Stimulated activated CD8-positive, alpha-beta memory T cell treated with anti-CD3 and anti-CD28 coated beads, Interleukin-4, amount 100 ng/mL, for 48 hours (primary cell): ENCODE results near the gene PHLDB3.
"Not testable (repeated sequence)": the region's sequence is repeated elsewhere in the genome, so short reads cannot be mapped to it uniquely, and the experiment has no call there.

Source experiments
- DNase-seq: peaks from one replicate; pipeline ENCODE4 v3.0.0-alpha.2; 2020

PHLDB3 gene

GRCh38 chr19:43504426-43505185 lies at the start of gene PHLDB3:
PHLDB3 (minus strand) TSS chr19:43504746; CDS start chr19:43504118, 628 bp downstream.
- DNase-seq = peak; percentile 68

DNA sequence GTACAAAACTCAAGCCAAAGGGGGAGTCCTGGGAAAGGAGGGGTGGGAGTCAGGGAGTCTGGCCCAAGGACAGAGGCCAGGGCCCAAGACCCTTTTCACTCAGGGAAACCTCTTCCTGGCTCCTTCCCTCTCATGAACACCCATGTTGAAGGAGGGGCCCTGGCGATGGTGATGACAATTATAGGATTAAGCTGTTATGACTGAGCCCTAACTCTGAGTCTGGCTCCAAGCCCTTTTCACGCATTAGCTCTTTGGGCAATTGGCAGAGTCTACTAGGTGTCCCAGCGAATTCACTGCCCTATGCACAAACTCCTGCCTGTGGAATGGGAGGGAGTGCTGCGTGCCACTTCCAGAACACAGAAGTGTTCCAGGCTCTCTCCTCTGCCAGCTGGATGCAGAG lies 49.1 kb upstream of the PHLDB3 start:
- no peak for DNase-seq

DNA sequence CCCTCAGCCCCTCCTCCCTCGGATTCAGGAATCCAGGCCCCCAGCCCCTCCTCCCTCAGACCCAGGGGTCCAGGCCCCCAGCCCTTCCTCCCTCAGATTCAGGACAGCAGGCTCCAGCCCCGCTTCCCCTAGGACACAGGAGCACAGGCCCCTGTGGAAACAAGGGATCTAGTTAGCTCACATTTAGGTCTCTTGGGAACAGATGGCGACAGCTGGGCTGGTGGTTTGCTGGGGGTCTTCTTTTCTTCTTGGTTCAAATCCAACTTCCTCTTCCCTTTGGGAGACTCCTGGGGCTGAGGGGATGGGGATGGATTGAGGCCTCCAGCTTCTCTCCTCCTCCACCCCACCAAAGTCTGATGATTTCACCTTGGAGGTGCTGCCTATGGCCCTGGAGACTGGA lies 48.1 kb upstream of the PHLDB3 start:
- DNase-seq = no peak

DNA sequence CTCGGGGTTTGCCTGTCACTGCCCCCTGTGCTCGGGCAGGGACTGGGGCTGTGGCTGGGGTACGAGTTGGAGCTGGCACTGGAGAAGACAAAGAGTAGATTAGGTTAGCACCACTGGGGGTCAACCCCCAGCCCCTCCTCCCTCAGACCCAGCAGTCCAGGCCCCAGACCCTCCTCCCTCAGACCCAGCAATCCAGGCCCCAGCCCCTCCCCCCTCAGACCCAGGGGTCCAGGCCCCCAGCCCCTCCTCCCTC lies 47.6 kb upstream of the PHLDB3 start:
- DNase-seq = no peak

DNA sequence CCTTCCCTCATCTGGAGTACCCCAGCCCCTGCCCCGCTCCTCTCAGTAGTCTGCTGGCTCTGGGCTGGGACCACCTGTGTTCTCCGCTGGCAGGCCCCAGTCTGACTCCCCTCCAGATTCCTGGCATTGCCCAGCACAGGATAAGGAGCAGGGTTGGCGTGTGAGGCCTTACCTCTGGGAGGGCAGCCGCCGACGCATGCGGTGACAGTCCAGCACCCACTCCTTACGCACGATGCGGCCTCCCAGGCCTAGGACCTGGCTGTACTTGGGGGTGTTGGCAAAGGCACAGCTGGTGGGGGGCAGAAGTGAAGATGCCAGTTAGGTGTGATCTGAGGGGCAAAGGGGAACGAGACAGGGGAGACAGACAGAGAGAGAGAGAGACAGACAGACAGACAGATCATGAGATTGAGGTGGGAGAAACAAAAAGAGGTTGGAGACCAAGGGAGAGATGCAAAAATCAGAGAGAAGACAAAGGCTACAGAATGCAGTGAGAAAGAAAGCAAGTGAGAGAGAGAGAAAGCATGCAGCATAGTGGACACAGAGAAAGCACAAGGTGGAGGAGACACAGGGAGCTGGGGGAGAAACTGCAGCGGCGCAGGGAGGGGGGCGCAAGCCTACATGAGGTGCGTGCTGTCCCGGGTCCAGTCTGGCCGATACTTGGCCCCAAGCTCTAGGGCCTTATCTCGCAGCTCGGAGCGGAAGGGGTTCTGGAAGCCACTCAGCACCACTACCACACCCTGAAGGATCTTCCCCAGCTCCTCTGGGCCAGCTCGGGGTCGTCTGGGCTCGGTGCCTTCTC lies 47.1 kb upstream of the PHLDB3 start:
- DNase-seq = no peak

GRCh38 chr19:43548706-43549105 lies 44.2 kb upstream of the PHLDB3 start:
- DNase-seq = no peak

GRCh38 chr19:43547926-43548325 lies 43.4 kb upstream of the PHLDB3 start:
- not testable (repeated sequence) for DNase-seq

DNA sequence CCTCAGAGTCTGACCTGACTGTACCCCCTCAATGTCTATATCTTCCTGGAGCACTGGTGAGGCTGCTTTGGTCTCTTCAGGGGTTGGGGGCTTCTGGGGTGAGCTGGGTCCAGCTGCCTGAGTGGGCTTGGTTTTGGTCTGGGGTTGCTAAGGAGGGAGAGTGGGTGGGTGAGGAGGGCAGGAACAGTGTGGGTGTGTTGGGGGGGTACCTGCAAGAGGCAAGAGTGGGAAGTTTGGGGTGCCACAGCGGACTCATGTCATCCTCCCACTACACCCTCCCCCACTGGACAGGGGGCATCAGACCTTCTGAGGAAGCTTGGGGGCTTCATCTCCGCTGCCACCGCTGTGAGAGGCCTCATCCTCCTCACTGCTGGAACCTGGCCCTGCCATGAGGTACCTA lies 42.0 kb upstream of the PHLDB3 start:
- no peak for DNase-seq

- DNase-seq = no peak
These were observed 41.4 kb upstream of the PHLDB3 start for GRCh38 chr19:43545981-43546380.

GRCh38 chr19:43545276-43545675 lies 40.7 kb upstream of the PHLDB3 start:
- DNase-seq = no peak

GRCh38 chr19:43544077-43544476 lies 39.5 kb upstream of the PHLDB3 start:
- no peak for DNase-seq

GRCh38 chr19:43541920-43542650 lies 37.5 kb upstream of the PHLDB3 start:
- no peak for DNase-seq

GRCh38 chr19:43540381-43540780 lies 35.8 kb upstream of the PHLDB3 start:
- DNase-seq = no peak

DNA sequence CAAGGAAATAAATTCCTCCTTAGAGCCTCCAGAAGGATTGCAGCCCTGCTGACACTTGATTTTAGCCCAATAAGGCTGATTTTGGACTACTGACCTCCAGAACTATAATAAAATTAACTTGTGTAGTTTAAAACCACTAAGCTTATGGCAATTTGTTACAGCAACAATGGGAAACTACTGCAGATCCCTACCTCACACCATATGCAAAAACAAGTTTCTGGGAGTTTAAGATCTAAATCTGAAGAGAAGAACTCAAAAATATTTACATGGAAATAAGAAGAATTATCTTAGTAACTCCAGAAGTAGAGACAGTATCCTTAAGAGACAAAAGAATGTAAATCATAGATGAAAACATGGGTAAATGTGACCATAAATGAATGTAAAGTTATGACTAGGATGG lies 34.4 kb upstream of the PHLDB3 start:
- no peak for DNase-seq

GRCh38 chr19:43534816-43535761 lies 30.5 kb upstream of the PHLDB3 start:
- peak; percentile 54 for DNase-seq

DNA sequence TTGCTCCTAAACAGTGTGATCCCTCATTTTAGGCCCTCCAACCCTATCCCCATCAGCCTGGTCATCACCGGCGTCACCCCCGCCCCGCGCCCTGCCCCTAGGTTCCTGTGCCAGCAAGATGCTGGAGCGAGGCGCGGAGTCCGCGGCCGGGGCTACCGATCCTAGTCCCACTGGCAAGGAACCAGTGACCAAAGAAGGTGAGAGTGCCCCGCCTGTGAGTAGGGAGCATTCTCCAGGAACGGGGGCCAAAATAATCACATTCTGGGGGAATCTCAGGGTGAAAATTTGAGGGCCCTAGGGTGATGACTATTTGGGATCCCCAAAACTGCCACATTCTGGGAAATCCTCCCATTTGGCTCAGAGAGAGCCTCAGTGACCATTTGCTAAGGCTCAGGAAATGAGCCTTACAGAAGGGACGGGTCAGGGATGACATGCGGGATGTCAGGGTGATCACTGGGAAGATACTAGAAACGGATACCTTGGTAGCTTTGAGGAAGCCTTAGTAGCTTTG lies 29.8 kb upstream of the PHLDB3 start:
- DNase-seq = no peak

- DNase-seq = peak; percentile 99
These were observed 29.2 kb upstream of the PHLDB3 start for GRCh38 chr19:43533546-43534304.

DNA sequence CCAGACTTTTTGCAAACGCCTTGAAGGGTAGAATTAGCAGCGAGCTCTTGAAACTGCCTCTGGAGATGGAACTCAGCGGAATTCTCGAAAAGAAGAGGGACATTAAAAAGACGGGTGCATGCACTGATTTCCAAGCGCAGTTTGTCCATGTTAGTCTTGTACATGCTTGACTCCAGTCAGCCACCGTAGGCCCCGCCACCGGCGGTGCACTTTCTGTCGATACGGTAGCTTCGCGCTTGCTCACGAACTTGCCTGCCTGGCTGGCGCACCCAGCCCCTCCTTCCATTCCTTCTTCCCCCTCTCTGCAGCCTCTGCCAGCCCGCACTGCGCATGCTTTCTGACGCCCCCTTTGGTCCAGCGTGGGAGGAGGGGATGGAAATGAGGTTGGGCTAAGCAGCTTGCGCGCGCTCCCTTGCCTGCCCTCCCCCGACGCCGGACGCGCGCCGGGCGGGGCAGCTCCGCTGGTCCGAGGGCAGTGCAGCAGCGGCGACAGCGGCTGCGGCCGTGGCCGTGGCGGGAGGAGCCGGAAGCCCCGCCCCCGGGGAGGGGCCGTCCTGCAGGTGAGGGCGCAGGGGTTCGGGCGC lies 28.5 kb upstream of the PHLDB3 start, which contains the start of gene ZNF575:
Gene ZNF575, plus strand, starts transcription at position 227 of the 584 bp plus-strand sequence. CDS start 1,235 bp downstream, outside the sequence.
- peak; percentile 93 for DNase-seq

GRCh38 chr19:43532571-43532961 lies 28.0 kb upstream of the PHLDB3 start:
- no peak for DNase-seq

GRCh38 chr19:43527860-43528622 lies 23.5 kb upstream of the PHLDB3 start:
- DNase-seq = no peak
